Suppressor macrophage (primary cell): ENCODE results near the gene TPT1.

Experiments used
- DNase-seq, 4 experiments: peaks; one replicate each; pipeline ENCODE4 v3.0.0-alpha.2; 2020 to 2022

Gene TPT1

DNA sequence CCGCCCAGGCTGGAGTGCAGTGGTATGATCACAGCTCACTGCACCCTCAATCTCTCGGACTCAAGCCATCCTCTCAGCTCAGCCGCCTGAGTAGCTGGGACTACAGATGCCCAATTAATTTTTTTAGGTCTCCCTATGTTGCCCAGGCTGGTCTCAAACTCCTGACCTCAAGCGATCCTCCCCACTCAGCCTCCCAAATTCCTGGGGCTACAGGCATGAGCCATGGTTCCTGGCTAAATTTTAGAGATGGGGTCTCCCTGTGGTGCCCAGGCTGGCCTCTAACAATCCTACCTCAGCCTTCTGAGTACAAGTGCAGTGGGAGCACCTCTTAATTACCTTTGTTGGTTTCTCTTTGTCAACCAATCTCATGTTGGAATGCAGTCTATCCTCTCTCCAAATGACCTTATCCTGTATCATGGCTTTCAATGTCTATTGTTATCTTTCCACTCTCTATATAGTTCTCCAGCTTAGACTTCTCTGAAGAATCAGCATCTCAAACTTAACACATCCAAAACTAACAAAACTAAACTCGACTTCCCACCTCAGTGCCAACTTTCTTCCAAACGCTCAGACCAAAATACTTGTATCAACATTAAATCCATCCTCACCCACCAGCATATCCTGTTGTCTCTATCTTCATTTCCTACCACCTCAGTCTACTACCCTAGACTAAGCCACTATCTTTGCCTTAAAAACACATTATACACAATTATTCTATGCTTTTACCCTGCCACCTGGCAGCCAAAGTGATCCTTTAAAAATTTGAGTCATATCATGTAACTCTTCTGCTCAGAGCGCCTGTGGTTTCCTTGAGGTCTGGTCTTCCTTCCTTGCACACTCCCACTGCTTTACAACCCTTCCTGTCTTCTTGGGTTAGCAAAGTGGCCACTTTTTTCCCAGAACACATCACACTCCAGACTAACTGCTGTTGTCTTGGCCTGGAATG, 6.7 kb downstream of the TPT1 start:
- peak; percentile 27 to 62 (median 50) for DNase-seq

DNA sequence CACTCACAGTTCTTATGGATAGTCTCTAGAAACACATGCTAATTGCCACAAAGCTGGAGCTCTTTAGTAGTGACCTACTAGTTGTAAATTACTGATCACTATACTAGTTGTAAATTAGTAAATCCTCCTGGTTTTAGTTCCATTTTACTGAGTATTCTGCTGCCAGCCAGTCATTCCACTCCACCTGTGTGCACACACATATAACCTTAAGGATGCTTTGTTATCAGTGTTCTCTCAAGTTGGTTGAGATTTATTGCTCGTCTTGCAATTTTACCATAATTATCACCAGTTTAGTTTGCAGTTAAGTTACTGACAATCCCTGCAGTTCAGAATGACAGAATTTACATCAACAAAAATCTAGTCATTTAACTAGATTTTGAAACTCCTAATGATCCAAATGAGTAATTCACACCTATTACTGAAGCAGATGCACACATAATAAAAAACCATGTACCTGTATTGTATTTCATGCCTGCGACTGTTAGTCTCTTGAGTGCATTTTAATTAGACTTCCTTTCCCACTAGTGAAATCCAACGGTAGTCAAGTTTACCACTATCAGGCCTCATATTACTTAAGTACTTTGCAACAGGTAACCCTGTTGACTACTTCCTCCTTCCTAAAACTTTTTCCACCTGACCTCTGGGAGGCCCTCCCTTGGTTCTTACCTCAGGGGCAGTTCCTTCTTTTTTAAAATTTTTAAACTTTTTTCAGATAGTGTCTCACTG, 7.6 kb downstream of the TPT1 start:
- peak in 1 of 4 experiments; percentile 19 for DNase-seq

DNA sequence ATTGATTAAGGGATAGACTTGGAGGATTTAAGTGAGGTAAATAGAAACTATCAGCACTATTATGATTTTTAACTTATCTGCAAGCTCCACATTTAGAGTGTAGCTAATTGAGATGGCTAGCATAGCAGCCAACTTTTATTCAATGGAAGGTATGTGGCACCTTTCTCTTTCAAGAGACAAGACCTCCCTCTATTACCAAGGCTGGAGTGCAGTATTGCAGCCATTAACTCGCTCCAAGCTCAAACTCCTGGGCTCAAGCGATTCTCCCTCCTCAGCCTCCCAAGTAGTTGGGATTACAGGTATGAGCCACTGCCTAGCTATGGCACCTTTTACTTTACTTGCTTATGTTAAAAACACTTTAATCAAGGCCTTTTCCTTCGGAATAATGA, 8.2 kb downstream of the TPT1 start:
- no peak for DNase-seq

DNA sequence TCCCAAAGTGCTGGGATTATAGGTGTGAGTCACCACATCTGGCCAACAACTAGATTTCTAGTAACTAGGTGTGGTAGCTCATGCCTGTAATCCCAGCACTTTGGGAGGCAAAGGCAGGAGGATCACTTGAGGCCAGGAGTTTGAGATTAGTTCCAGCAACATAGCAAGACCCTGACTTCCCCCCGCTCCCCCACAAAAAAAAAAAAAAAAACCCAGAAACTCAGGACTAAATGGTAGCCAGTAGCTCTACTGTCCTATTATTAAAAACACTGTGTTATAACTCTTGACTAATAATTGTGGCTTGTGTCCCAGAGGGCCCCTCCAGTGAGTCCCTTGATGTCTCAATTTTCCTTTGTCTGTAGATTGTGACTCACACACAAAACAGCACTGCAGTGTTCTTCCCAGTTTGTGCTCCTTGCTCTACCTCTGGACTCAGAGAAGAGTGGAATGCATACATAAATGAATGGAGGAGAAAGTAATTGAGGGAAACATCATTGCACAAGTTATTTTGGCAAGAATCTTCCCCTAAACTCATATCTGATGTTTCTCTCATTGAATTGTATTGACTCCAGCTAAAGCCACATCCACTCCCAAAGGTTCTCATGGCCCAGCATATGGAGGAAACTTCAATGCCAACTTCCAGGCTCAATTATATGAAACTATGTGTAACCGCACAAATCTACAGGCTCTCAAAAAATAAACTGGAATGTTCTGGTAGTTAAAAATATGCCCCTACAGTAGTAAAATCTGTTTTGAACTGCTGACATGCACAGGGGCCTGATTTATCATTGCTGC, 8.8 kb downstream of the TPT1 start:
- DNase-seq = peak; percentile 40 to 67 (median 54)

DNA sequence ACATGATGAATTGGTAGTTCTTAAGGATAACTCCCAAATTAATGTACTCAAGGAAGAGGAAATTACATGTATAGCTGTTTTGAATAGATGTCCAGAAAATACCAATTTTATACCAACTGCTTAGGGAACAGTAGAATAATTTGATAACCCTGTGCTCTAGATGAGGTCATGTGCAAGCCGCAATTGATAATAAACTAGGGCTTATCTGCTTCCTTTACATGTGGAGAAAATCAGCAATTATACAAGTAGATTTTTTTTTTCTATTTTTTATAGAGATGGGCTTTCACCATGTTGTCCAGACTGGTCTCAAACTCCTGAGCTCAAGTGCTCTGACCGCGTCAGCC, 9.3 kb downstream of the TPT1 start:
- DNase-seq = no peak

DNA sequence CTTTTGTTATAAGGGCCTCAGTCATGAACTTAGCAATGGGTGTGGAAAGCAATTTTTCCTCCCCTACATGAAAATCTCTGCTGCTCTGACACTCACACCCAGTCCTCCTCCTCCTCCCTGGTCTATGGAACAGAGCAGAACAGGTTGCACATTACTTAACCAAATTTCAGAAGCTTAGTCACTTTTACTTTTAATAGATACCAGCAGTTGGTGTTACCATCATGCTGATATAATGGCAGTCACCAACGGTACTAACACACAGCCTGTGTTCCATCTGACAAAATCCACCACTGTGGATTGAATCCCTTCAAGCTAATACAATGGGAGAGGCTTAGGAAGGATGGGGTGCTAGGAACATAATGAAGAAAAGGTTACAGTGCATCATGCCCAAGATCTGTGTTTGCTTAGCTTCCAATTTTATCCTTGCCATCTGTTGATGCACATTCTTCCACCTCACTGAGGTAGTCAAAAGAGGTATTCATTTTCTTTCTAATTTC, 9.8 kb downstream of the TPT1 start:
- DNase-seq = no peak

DNA sequence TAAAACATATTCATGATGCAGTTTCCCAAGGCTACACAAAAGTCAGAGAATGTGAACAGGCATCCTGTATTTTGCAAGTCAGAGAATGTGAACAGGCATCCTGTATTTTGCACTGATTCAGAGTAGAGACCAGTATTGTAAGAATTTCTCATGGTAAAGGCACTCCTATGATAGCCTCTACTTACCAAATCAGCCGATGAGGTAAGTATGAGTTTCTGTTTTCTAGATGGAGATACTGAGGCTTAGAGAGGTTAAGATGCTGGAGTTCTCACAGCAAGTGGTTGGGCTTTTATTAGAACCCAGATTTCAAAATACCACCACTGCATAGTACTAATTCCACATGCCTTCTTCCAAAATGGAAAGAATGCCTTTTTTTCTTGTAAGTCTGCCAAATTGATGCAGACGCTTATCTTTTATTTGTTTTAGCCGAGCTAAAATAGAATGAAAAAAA, 12.3 kb downstream of the TPT1 start:
- no peak for DNase-seq

DNA sequence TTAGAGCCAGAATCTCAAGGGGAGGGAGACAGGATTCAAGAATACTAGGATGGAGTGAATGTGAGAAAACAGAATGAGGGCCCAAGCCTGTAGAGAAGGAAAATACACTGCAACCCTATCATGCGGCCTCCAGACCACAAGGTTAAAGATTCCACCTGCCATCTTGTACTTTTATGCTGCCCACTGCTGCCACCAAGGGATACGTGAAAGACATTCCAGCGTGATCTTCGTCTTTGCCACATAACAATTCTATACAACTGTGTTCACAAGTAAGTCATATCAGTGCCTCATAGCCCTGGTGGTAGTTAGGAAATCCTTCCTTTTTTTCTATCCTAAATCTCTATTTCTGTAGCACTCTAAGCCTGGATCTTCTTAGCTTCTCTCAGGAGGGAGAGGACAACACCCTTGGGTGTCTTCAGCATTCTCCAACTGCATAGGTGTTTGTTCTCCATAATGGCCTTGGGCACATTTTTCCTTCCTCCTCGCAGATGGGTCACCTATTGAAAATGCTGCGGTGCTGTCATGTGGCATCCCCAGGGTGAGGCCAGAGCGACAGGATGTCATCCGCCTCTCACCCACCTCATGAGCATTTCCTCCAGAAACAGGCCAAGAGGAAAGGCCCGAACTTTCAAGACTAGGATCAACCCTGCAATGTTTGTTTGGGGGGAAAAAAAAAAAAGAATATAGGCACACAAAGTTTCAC, 13.6 kb downstream of the TPT1 start:
- DNase-seq = peak in 3 of 4 experiments; percentile 45 to 60 (median 50)

DNA sequence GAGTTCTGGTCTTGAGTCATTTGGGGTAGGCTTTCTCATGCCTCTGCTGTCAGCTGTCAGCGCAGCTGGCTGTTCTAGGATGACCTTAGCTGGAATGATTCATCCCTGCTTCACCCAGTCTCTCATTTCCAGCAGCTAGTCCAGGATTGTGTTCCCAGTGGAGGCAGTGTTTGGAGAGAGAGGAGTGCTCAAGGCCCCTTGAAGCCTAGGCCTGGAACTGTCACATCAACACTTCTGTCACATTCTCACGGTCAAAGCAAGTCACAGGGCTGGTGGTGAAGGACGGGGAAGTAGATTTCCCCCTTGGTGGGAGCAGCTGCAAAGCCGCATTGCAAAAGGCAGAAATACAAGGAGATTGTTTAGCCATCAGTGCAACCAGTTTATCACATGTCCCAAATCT, 15.2 kb downstream of the TPT1 start:
- DNase-seq = peak; percentile 83 to 93 (median 91)

DNA sequence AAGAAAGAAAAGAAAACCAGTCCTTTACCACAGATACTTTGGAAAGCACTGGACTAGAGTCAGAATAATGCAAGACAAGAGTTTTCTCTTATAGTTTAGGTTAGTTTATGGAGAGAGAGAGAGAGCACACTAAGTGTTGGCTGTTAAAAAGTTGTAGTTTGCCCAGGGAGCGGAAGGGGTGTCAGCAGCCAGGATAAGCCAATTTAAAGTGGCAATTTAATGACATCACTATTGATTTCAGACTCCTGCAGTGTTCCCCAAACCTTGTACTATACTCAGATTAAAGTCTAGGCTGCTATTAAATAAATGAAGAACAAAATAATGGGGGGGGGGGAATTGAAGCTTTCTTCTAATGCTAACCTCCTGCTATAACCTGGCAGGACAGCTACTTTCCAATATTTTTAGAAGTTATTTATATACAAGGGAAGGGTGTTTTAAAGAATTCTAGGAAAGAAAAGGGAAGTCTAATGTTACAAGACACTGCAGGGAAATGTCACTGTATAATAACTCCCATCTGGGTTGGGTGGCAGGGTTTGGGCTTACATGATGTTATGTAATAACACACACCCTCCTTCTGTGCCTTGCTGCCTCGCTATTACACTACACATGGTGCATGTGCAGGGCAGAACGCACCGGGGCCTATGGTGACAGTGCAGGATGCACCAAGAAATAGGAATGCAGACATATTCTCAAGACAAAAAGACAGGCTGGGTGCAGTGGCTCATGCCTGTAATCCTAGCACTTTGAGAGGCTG, 19.9 kb downstream of the TPT1 start:
- DNase-seq = peak; percentile 77 to 88 (median 86)

DNA sequence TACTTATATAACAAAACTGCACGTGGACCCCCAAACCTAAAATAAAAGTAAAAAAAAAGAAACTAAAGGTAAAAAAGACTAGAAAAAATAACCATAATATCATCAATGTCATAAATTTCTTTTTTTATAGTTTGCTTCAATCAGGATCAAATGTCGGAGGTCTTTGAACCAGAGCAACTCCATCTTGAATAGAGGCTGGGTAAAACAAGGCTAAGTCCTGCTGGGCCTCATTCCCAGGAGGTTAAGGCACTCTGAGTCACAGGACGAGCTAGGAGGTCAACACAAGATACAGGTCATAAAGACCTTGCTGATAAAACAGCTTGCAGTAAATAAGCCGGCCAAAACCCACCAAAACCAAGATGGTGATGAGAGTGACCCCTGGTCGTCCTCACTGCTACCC, 24.0 kb downstream of the TPT1 start:
- DNase-seq = no peak

DNA sequence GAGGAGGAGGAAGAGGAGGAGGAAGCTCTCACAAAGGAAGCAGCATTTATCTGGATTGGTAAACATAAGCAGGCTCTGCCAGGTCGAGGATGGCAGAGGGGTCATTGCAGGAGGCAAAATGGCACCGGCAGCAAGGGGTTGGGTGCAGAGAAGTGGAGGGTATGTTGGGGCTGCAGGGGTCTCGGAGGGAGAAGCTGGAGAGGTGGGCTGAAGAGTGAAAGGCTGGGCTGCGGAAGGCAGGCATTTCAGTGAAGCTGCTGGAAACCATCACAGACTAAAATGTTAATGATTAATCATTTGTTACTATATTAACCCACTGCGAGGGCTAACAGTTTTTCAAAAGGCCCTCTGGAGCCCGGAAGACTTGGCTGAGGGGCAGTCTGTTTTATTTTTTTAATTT, 24.6 kb downstream of the TPT1 start:
- DNase-seq = no peak

DNA sequence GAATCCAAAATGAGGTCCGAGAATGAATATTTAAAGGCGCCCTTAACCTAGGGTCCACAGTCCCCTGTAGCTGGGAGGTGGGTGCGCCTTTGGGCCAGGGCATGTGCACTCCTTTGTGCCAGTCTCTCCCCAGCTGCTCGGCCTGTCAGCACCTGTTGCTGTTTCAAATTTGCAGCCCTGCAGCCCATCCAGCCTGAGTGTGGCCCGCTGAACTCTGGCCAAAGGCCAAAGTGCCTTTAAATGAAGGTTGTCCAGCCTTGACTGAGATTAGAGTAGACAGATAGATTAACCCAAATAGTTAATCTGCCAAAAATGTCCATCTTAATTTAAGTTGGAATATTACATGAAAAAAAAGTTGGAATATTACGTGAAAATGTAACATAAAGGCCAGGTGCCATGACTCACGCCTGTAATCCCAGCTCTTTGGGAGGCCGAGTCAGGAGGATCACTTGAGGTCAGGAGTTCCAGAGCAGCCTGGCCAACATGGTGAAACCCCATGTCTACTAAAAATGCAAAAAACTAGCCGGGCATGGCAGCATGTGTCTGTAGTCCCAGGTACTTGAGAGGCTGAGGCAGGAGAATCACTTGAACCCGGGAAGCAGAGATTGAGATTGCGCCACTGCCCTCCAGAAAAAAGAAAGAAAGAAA, 25.3 kb downstream of the TPT1 start:
- no peak for DNase-seq

DNA sequence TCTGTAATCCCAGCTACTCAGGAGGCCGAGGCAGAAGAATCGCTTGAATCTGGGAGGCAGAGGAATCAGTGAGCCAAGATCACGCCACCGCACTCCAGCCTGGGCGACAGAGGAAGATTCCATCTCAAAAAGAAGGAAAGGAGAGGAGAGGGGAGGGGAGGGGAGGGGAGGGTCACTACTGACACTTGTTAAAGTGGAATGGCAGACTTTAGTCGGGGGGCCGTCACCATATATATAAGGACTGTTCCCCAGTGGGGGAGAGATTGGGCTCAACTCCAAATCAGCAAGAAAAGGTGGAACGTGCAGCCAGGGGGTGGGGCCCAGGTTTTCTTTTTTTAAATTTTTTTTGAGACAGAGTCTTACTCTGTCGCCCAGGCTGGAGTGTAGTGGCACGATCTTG, 26.2 kb downstream of the TPT1 start:
- DNase-seq = no peak

DNA sequence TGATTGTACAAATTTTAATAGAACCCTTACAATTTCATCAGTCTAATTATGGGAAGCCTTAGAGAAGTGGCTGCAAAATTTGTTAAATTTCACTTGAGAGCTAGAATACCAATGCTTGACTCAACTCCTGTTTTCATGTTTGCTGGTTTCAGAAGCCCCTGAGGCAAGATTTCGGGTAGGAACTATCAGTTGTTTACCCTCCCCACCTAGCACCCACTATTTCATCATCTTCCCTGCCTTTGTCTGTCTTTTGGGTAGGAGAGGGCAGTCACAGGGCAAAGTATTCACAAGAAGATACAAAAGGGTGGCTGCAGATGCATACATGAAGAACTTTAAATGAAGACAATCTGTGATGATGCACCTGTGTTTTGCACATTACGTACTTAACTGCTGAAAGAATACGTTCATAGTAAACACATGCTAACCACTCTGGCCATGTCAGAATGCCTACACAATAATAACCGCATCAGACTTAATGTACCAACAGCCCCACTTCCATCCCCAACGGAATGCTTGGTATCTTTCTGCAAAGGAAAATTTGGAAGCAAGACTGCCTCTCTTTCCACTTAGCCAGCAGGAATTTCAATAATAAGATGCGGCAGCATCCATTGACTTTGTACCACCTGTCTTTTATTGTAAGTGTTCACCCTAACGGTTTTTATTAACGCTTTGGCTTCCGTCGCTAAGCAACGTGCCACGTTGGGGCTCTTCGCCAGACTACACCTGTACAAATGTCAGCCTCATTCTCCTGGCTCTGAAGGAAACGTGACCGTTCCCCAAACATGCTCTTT, 30.4 kb downstream of the TPT1 start:
- no peak for DNase-seq

DNA sequence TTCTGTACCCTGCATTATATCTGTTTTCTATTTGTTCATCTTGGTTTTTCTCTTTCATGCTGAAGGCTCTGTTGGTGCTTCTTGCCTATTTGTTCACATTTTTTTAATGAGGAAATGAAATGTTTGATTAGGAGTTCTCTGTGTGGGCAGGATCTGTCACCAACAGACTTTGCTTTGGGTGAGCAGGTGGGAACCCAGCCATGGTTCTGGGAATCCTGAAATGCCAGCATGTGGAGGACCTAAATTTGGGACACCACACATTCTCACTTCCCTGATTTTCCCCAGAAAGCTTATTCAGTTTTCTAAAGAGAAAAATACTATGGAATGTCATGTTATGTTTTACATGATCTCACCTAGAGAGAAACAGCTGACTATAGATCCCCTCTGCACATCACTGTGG, 34.0 kb downstream of the TPT1 start:
- DNase-seq = no peak

DNA sequence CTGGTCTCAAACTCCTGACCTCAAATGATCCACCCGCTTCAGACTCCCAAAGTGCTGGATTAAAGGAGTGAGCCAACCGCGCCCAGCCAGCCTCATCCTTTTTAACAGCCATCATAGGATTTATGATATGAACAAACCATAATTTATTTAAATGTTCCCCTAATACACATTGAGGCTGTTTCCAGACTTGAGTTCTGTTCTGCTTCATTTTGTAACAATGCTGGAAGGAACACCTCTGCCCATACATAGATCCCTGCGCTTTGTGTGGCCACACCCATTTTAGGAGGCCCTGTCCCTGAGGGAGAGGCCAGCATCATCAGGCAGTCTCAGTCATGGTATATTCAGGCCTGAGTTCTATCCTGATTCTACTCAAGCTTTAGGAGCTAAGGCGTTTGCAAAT, 35.9 kb downstream of the TPT1 start:
- DNase-seq = no peak

DNA sequence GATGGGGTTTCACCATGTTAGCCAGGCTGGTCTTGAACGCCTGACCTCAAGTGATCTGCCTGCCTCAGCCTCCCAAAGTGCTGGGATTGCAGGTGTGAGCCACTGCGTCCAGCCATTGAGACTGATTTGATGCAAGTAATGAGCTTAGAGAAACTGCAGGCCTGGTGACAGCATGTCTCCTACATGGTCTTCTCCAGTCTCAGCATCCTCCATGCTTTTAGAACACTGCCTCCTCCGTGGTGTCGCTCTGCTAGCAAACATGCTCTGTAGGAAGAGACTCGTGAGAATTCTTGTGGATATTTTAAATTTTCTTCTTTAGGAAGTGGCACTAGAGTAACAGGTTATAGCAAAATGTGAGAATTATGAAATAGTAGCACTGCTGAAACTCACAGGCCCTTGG, 37.1 kb downstream of the TPT1 start:
- DNase-seq = no peak

DNA sequence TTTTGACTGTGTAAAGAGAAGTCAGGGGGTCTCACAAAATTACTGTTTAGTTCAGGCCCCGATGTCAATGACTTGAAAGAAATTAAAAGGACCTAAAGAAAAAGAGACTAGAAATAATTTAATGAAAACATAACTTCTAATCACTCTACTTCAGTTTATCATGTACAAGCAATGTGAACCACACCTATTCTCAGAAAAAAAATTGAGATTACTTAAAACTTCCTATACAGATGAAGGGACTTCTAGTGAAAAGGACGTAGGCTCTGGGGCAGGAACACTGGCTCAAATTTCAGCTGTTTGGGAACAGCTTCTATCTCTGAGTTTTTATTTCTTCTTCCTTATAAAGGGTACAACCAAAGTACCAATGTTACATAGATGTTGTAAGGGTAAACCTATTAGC, 38.0 kb downstream of the TPT1 start:
- DNase-seq = no peak

DNA sequence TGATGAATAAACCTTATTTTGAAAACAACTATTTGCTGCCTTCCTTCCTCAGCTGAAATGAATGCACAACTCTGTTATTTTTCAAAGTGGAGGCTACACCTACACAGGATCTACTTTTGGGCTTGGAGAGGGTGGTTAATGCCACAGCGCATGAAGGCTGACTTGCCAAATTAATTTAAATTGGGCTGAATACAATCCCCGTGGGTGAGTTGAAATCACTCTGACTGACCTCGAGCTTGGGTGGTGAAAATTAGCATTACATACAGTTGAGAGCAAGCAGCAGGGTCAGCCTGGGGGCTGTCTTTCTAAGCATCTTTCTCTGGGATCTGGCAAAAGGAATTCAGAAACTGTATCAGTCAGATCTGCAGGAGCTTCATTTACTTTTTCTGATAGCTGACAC, 38.5 kb downstream of the TPT1 start:
- DNase-seq = no peak
